ENCODE data around the gene IQGAP1.

GRCh38 chr15:90423801-90424319 is 35.8 kb downstream of the IQGAP1 start:
- TF ChIP-seq CTCF (IDR thresholded peaks at IDR 0.05) (no peak), RAD21 (conservative IDR thresholded peaks at IDR 0.05 in 1 of 2, IDR thresholded peaks at IDR 0.05 in 1 of 2) (no peak), RARB (CRISPR knock-in tag; IDR thresholded peaks at IDR 0.05) (no peak), CHD2 (IDR thresholded peaks at IDR 0.05; ENCODE audit: low read length, partially characterized antibody) (no peak), PHF8 (IDR thresholded peaks at IDR 0.05; ENCODE audit: borderline replicate concordance, low read depth) (no peak), SREBF2 (IDR thresholded peaks at IDR 0.05) (no peak), CHD4 (IDR thresholded peaks at IDR 0.05; ENCODE audit: borderline replicate concordance) (no peak), USF2 (IDR thresholded peaks at IDR 0.05) (no peak), POLR2A (IDR thresholded peaks at IDR 0.05; ENCODE audit: low read length) (no peak)

Data from A549 (cell line).